ENCODE results near the gene PATJ.

- TF ChIP-seq CTCF (IDR thresholded peaks at IDR 0.05) (no peak), POLR2A (IDR thresholded peaks at IDR 0.05) (no peak)
Observed at GRCh38 chr1:61898658-61899057, 156.4 kb downstream of the PATJ start.

Data from esophagus squamous epithelium (tissue), 4 donors.